K562 (cell line): Measurements from ENCODE around the gene RCOR1. TPM values are rescaled to one million over a fixed set of nuclear protein-coding genes. Genes with fewer than 3 reads are reported as not detected.

Source experiments
- ATAC-seq: fragments of 200-7000 bp; cut with Tn5 transposase; 3 replicates; pipeline ENCODE4 v1.9.1; 2020; ENCODE audit warnings: moderate library complexity
- BruUV-seq: library from RNA; stranded (reverse); fragments of 400-500 nt; replicated peaks from 2 replicates; lab custom pipeline; 2021; lab: Mats Ljungman, UMichigan
- CTCF ChIA-PET: fragments of 300-600 bp; formaldehyde crosslinking; extraction: SDS; loops from one replicate; lab custom pipeline; 2021; ENCODE audit warnings: low intra/inter-chr PET ratio; lab: Yijun Ruan, JAX
- POLR2A ChIA-PET: fragments of 300-600, 350-650 bp; sonication (Branson Sonifier 250); formaldehyde crosslinking; extraction: SDS; loops from one replicate; lab custom pipeline; 2021; ENCODE audit warnings: antibody characterized with exemption, inconsistent platforms; lab: Yijun Ruan, JAX
- DNase-seq, 4 experiments: peaks; one replicate each; pipeline versions ENCODE4 v3.0.0 to v3.0.0-alpha.2; 2011 to 2018; ENCODE audit warnings: low spot score in 3 of 4, mixed read lengths in 3 of 4; ENCODE audit errors: extremely low read depth in 1 of 4
- FAIRE-seq: peaks from 2 replicates; lab custom pipeline; 2011; peaks lifted over from hg19 to GRCh38; lab: Jason Lieb, UNC
- H2AFZ ChIP-seq: 2 replicates; pipeline ENCODE4 v1.6.0; 2011; ENCODE audit warnings: low read depth, low read length, control low read depth, inconsistent platforms
- H3K27ac ChIP-seq: fragments of 200-600 bp; 3 replicates; pipeline ENCODE4 v1.8.0; 2011; ENCODE audit warnings: low read depth, mild to moderate bottlenecking, control low read depth, inconsistent platforms, low read length, moderate library complexity, mixed read lengths; ENCODE audit errors: extremely low read depth
- H3K27me3 ChIP-seq, 2 experiments: fragments of 300-600 bp in 1 of 2; 2 replicates in 1 of 2; 3 replicates in 1 of 2; pipeline versions ENCODE4 v1.6.0 to v1.8.0; 2011; ENCODE audit warnings: inconsistent platforms in 2 of 2, low read length in 2 of 2, mild to moderate bottlenecking in 1 of 2, mixed read lengths in 1 of 2, moderate library complexity in 1 of 2; ENCODE audit not compliant: control insufficient read depth in 2 of 2, insufficient read depth in 2 of 2
- H3K36me3 ChIP-seq: fragments of 300-600 bp; 3 replicates; pipeline ENCODE4 v1.8.0; 2011; ENCODE audit warnings: mild to moderate bottlenecking, low read length, inconsistent platforms; ENCODE audit not compliant: control insufficient read depth, insufficient read depth
- H3K4me1 ChIP-seq, 2 experiments: fragments of 200-600 bp in 1 of 2; replicated peaks in 1 of 2; 2 replicates in 1 of 2; 3 replicates in 1 of 2; pipeline versions ENCODE4 v1.5.1 to v1.8.0; 2011; ENCODE audit warnings: inconsistent platforms in 2 of 2, low read length in 2 of 2, mild to moderate bottlenecking in 1 of 2, mixed read lengths in 1 of 2, moderate library complexity in 1 of 2; ENCODE audit not compliant: control insufficient read depth in 2 of 2, insufficient read depth in 2 of 2
- H3K4me2 ChIP-seq: 2 replicates; pipeline ENCODE4 v1.6.1; 2011; ENCODE audit warnings: low read length, control low read depth, inconsistent platforms, mixed read lengths; ENCODE audit not compliant: insufficient read depth
- H3K4me3 ChIP-seq: fragments of 200-600 bp; sonication (generic), shearing (Covaris generic); 2 replicates; pipeline ENCODE4 v1.5.1; 2016; ENCODE audit warnings: control low read depth, inconsistent platforms
- H3K79me2 ChIP-seq: fragments of 200-600 bp; 3 replicates; pipeline ENCODE4 v1.8.0; 2011; ENCODE audit warnings: low read length, inconsistent platforms; ENCODE audit not compliant: control insufficient read depth, insufficient read depth
- H3K9ac ChIP-seq, 2 experiments: 2 replicates each; pipeline versions ENCODE4 v1.6.0 to v1.6.1; 2011; ENCODE audit warnings: low read depth in 2 of 2, low read length in 2 of 2, control low read depth in 1 of 2, inconsistent platforms in 1 of 2, mild to moderate bottlenecking in 1 of 2, mixed read lengths in 1 of 2; ENCODE audit not compliant: insufficient read depth in 1 of 2
- H3K9me1 ChIP-seq: one replicate; pipeline ENCODE4 v1.6.0; 2011; ENCODE audit warnings: inconsistent platforms, mild to moderate bottlenecking, low read length, moderate library complexity; ENCODE audit not compliant: control insufficient read depth, insufficient read depth
- H3K9me3 ChIP-seq: replicated peaks from 2 replicates; pipeline ENCODE4 v1.5.1; 2011; ENCODE audit warnings: low read depth, low read length, inconsistent platforms; ENCODE audit not compliant: control insufficient read depth, insufficient read depth
- H4K20me1 ChIP-seq: replicated peaks from 2 replicates; pipeline ENCODE4 v1.6.1; 2011; ENCODE audit warnings: low read length, inconsistent platforms, mixed read lengths; ENCODE audit not compliant: control insufficient read depth, insufficient read depth
- MIER1 ChIP-seq: fragments of 450-650 bp; IDR thresholded peaks from 2 replicates; pipeline ENCODE4 v1.6.1; 2016; ENCODE audit warnings: antibody characterized with exemption, mild to moderate bottlenecking, low read depth
- MYNN ChIP-seq, 2 experiments: sonication (generic); formaldehyde crosslinking in 1 of 2; IDR thresholded peaks; 2 replicates each; pipeline versions ENCODE4 v1.5.0 to v1.6.1; 2016 to 2020; ENCODE audit warnings: antibody characterized with exemption in 1 of 2, missing genetic modification reagents in 1 of 2
- ZNF699 ChIP-seq: fragments of 250-450 bp; sonication (Bioruptor Pico); IDR thresholded peaks from 2 replicates; pipeline ENCODE4 v1.8.0; 2021; ENCODE audit warnings: mild to moderate bottlenecking, moderate library complexity; ENCODE audit not compliant: insufficient replicate concordance
- WGBS: fragments of 100-300 bp; shearing (Covaris generic); methylation state at CpG from one replicate; pipeline ENCODE4 v1.1.6; 2016; ENCODE audit warnings: low coverage, mixed read lengths; ENCODE audit not compliant: insufficient coverage; ENCODE audit errors: missing lambda C conversion rate; 5-methylcytosine and 5-hydroxymethylcytosine counted together
- in situ Hi-C: fragments of 300-500 bp; cut with MboI; formaldehyde crosslinking; loops from 4 replicates; pipeline ENCODE4 v1.15.0; 2018; ENCODE audit warnings: inconsistent platforms, mixed read lengths
- intact Hi-C: fragments of 100-400 bp; cut with micrococcal nuclease; formaldehyde crosslinking; loops from 2 replicates; pipeline ENCODE4 v1.14.2; 2022
- polyA plus RNA-seq, 8 experiments: library from polyadenylated mRNA; depleted of rRNA in 4 of 8; stranded (reverse) in 5 of 8; unstranded in 3 of 8; fragments of >200 nt; fragmentation: Nextera tagmentation in 2 of 8; fragmentation: Illumina TruSeq in 1 of 8; extraction: Ambion mirVana in 2 of 8; extraction: Trizol in 1 of 8; gene quantifications; 2 replicates each; pipeline versions ENCODE4 v1.2.1 to v1.2.3, GENCODE V29; 2011 to 2014; ENCODE audit warnings: inconsistent platforms in 1 of 8, missing spikeins in 1 of 8
- total RNA-seq, 7 experiments: library from RNA; depleted of rRNA in 6 of 7; stranded (reverse); fragments of >200 nt in 6 of 7; fragmentation: Illumina TruSeq in 2 of 7; extraction: Trizol in 2 of 7; gene quantifications; 2 replicates each; pipeline versions ENCODE4 v1.2.1 to v1.2.3, GENCODE V29; 2011 to 2021; ENCODE audit warnings: low replicate concordance in 1 of 7
- TF ChIP-seq, protein P1 (sequence below): sonication (generic); IDR thresholded peaks from 2 replicates; pipeline ENCODE4 v1.6.1; 2016
- TF ChIP-seq, protein P2 (sequence below): sonication (generic); formaldehyde crosslinking; IDR thresholded peaks from 2 replicates; pipeline ENCODE4 v1.8.0; 2022; ENCODE audit warnings: mild to moderate bottlenecking, missing genetic modification reagents, borderline replicate concordance

The RCOR1 gene
- total and polyA plus RNA-seq, 9 of the 15 experiments (the other 6 are each of a cell fraction or from before 2014, with no cell fraction given): 8.5 to 47.9 (median 20.9) TPM

DNA sequence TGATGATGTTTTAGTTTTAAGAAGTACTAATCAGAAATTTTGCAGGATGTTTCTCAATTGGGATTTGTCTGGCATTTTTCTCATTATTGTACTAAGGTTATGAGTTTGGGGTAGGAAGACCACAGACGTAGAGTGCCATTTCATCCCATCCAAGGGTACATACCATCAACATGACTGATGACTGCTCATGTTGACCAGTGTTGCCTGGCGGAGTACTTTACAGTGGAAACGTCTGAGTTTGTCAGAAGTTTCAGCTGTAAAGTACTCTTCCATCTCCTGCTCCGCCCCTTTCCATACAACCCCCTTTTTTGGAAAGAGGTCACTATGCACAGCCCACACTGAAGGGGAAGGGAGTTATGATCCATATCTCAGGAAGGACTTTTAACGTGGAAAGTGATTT is 74.2 kb downstream of the RCOR1 start:
- H3K27me3 ChIP-seq: no peaks in the 10 kb centered on the region
- intact Hi-C loops (no loop called here), in situ Hi-C loops (no loop called here)
- no peaks in the 10 kb centered on the region for H3K9me3 ChIP-seq
- no peak for FAIRE-seq
- 52% methylated on average over 5 of the region's 5 CpGs for WGBS
- CTCF ChIA-PET: no interaction called here
- ATAC-seq: no peak
- H3K4me3 ChIP-seq: no peak overlapping the region
- peaks cover 94% of the 10 kb centered on the region for H3K79me2 ChIP-seq
- no peak overlapping the region for H3K27ac ChIP-seq
- H3K9ac ChIP-seq: no peak overlapping the region
- DNase-seq: no peak
- H4K20me1 ChIP-seq: peaks cover 20% of the 10 kb centered on the region
- H3K36me3 ChIP-seq: peaks cover 18% of the 10 kb centered on the region; the same call in 2 of the 3 replicates
- BruUV-seq: no TSS peak
- POLR2A ChIA-PET: no interaction called here
- TF ChIP-seq, protein P1, sequence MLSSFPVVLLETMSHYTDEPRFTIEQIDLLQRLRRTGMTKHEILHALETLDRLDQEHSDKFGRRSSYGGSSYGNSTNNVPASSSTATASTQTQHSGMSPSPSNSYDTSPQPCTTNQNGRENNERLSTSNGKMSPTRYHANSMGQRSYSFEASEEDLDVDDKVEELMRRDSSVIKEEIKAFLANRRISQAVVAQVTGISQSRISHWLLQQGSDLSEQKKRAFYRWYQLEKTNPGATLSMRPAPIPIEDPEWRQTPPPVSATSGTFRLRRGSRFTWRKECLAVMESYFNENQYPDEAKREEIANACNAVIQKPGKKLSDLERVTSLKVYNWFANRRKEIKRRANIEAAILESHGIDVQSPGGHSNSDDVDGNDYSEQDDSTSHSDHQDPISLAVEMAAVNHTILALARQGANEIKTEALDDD: no peak
- TF ChIP-seq MYNN (IDR thresholded peaks at IDR 0.05) (peak; percentile 85; the same call in 1 of the 2 replicates), MYNN (CRISPR knock-in tag; IDR thresholded peaks at IDR 0.05) (no peak)
- peaks cover 4% of the 10 kb centered on the region for H3K9me1 ChIP-seq
- H3K4me2 ChIP-seq: no peak overlapping the region
- H3K4me1 ChIP-seq: peaks cover 3 to 30% of the 10 kb centered on the region in 2 experiments; a peak in 4 of 5 replicates
- H2AFZ ChIP-seq: no peak overlapping the region

DNA sequence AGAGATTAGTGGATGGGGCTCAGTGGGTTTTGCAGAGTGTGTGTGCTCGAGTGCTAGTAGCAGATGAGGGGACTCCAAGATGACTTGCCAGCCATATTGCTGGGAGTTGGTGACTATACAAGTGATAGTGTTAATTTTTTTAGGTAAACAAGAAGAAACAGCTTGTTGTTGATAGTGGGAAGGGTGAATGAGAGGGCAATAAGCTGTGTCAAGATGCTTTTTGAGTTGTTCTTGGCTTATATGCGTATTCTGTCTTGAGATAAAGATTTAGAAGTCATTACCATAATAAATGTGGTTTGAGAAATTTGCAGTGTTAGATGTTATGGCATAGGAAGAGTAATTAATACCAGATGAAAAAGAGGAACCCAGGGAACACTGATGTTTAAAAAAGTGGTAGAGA is 75.3 kb downstream of the RCOR1 start:
- in situ Hi-C loops: no loop called here

More for the DNA sequence above, 75.3 kb downstream of the RCOR1 start:
- peaks cover 3 to 27% of the 10 kb centered on the region in 2 experiments; a peak in 4 of 5 replicates for H3K4me1 ChIP-seq
- ATAC-seq: no peak; the same call in 2 of the 3 replicates
- no peak overlapping the region for H3K4me2 ChIP-seq
- CTCF ChIA-PET: no interaction called here
- FAIRE-seq: no peak
- BruUV-seq: no TSS peak
- H2AFZ ChIP-seq: no peak overlapping the region
- no peak for DNase-seq
- 68% methylated on average over 2 of the region's 2 CpGs for WGBS
- H3K27me3 ChIP-seq: no peaks in the 10 kb centered on the region
- peaks cover 13% of the 10 kb centered on the region for H4K20me1 ChIP-seq
- TF ChIP-seq, protein P2, sequence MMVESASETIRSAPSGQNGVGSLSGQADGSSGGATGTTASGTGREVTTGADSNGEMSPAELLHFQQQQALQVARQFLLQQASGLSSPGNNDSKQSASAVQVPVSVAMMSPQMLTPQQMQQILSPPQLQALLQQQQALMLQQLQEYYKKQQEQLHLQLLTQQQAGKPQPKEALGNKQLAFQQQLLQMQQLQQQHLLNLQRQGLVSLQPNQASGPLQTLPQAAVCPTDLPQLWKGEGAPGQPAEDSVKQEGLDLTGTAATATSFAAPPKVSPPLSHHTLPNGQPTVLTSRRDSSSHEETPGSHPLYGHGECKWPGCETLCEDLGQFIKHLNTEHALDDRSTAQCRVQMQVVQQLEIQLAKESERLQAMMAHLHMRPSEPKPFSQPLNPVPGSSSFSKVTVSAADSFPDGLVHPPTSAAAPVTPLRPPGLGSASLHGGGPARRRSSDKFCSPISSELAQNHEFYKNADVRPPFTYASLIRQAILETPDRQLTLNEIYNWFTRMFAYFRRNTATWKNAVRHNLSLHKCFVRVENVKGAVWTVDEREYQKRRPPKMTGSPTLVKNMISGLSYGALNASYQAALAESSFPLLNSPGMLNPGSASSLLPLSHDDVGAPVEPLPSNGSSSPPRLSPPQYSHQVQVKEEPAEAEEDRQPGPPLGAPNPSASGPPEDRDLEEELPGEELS (CRISPR knock-in tag): no peak
- no peak for TF ChIP-seq ZNF699 (CRISPR knock-in tag)
- TF ChIP-seq MIER1: no peak
- no peak overlapping the region for H3K4me3 ChIP-seq
- H3K27ac ChIP-seq: no peak overlapping the region
- H3K9me1 ChIP-seq: peaks cover 4% of the 10 kb centered on the region
- intact Hi-C loops: no loop called here
- H3K9ac ChIP-seq: no peak overlapping the region
- peaks cover 22% of the 10 kb centered on the region; the same call in 2 of the 3 replicates for H3K36me3 ChIP-seq
- POLR2A ChIA-PET: interaction anchor here (0.9 kb wide), 1 partner anchor 19 kb away, joined by 3 read pairs; no protein-coding TSS in a partner anchor
- no peaks in the 10 kb centered on the region for H3K9me3 ChIP-seq
- H3K79me2 ChIP-seq: peaks cover 93% of the 10 kb centered on the region
